ENCODE data around the gene JPH3. TPM values are rescaled to one million over a fixed set of nuclear protein-coding genes. Genes with fewer than 3 reads are reported as not detected.

JPH3 gene
- total RNA-seq, 2 donors from 2014 or later = 37.0 to 39.1 TPM

DNA sequence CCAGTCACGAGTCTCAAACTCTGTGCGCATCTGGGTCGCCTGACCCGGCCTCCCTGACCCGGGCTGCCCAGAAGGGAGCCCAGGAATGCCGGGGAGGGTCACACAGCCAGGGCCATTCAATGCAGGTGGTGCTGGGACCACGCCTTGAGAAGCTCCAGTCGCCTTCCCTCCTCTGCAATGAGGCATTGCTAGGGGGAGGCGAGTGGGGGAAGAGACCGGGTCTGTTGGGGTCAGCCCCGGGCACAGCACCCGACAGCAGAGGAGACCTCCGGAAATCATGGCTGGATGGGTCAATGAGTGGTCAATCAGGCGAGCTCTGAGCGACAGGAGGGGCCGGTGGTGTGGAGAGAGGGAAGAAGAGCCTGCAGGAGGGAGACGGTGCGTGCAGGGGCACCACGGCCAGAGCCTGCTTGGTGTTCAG, 13.3 kb downstream of the JPH3 start:
- Histone ChIP-seq H3K27ac (ENCODE audit: low read depth, low read length) (no peak overlapping the region), H3K4me1 (ENCODE audit: control insufficient read depth, insufficient read depth, low read length) (no peaks in the 10 kb centered on the region), H3K36me3 (ENCODE audit: control insufficient read depth, insufficient read depth, low read length) (no peaks in the 10 kb centered on the region), H3K4me3 (ENCODE audit: low read length) (no peak overlapping the region), H3K9ac (ENCODE audit: extremely low read depth, low read length, poor library complexity, severe bottlenecking) (no peak overlapping the region), H3K27me3 (ENCODE audit: control insufficient read depth, insufficient read depth, low read length, poor library complexity, severe bottlenecking) (no peaks in the 10 kb centered on the region), H3K9me3 (ENCODE audit: control insufficient read depth, low read length) (no peaks in the 10 kb centered on the region)
- Mint-ChIP-seq H3K9me3 (no peaks in the 10 kb centered on the region), H3K27me3 (ENCODE audit: insufficient read depth) (no peaks in the 10 kb centered on the region), H3K36me3 (ENCODE audit: low read depth) (peaks cover 5% of the 10 kb centered on the region), H3K4me3 (no peak overlapping the region), H3K4me1 (peaks cover 4% of the 10 kb centered on the region), H3K27ac (no peak overlapping the region)
- TF ChIP-seq, protein P1, sequence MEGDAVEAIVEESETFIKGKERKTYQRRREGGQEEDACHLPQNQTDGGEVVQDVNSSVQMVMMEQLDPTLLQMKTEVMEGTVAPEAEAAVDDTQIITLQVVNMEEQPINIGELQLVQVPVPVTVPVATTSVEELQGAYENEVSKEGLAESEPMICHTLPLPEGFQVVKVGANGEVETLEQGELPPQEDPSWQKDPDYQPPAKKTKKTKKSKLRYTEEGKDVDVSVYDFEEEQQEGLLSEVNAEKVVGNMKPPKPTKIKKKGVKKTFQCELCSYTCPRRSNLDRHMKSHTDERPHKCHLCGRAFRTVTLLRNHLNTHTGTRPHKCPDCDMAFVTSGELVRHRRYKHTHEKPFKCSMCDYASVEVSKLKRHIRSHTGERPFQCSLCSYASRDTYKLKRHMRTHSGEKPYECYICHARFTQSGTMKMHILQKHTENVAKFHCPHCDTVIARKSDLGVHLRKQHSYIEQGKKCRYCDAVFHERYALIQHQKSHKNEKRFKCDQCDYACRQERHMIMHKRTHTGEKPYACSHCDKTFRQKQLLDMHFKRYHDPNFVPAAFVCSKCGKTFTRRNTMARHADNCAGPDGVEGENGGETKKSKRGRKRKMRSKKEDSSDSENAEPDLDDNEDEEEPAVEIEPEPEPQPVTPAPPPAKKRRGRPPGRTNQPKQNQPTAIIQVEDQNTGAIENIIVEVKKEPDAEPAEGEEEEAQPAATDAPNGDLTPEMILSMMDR (conservative IDR thresholded peaks at IDR 0.05) = no peak
- WGBS, 2 experiments (ENCODE audit: insufficient coverage in 1 of 2, insufficient read length in 1 of 2) = 91 to 95% methylated on average over 17 to 19 of the region's 19 CpGs
- DNase-seq = no peak

DNA sequence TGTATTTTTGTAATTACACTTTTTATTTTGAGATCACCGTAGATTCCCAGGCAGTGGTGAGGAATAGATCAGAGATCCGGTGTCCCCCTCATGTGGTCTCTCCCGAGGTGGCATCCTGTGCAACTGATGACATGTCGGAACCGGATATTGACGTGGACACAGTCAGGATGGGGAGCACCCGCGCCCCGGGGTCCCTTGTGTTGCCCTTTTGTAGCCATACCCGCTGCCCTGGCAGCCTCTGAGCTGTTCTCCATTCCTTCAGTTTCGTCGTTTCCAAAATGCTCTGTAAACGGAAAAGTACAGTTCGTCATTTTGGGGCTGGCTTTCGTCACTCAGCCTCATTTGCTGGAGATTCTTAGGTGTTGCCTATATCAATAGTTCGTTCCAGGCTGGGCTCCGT, 14.2 kb downstream of the JPH3 start:
- no peaks in the 10 kb centered on the region for H3K9me3 Mint-ChIP-seq
- TF ChIP-seq, protein P1 (conservative IDR thresholded peaks at IDR 0.05) = no peak
- H3K36me3 ChIP-seq (ENCODE audit: control insufficient read depth, insufficient read depth, low read length) = no peaks in the 10 kb centered on the region
- H3K4me3 Mint-ChIP-seq = no peak overlapping the region
- H3K9ac ChIP-seq (ENCODE audit: extremely low read depth, low read length, poor library complexity, severe bottlenecking) = no peak overlapping the region
- H3K27ac Mint-ChIP-seq = no peak overlapping the region
- H3K27me3 ChIP-seq (ENCODE audit: control insufficient read depth, insufficient read depth, low read length, poor library complexity, severe bottlenecking) = no peaks in the 10 kb centered on the region
- no peak for DNase-seq
- H3K4me1 Mint-ChIP-seq = peaks cover 4% of the 10 kb centered on the region
- H3K4me3 ChIP-seq (ENCODE audit: low read length) = no peak overlapping the region
- 87 to 90% methylated on average over 17 of the region's 17 CpGs for WGBS, 2 experiments (ENCODE audit: insufficient coverage in 1 of 2, insufficient read length in 1 of 2)
- no peaks in the 10 kb centered on the region for H3K4me1 ChIP-seq (ENCODE audit: control insufficient read depth, insufficient read depth, low read length)
- no peaks in the 10 kb centered on the region for H3K9me3 ChIP-seq (ENCODE audit: control insufficient read depth, low read length)
- no peaks in the 10 kb centered on the region for H3K27me3 Mint-ChIP-seq (ENCODE audit: insufficient read depth)
- H3K27ac ChIP-seq (ENCODE audit: low read depth, low read length) = no peak overlapping the region
- H3K36me3 Mint-ChIP-seq (ENCODE audit: low read depth) = peaks cover 5% of the 10 kb centered on the region

- H3K4me3 Mint-ChIP-seq = no peak overlapping the region
- no peaks in the 10 kb centered on the region for H3K27me3 Mint-ChIP-seq (ENCODE audit: insufficient read depth)
- WGBS, 2 experiments (ENCODE audit: insufficient coverage in 1 of 2, insufficient read length in 1 of 2) = 95 to 97% methylated on average over 9 to 12 of the region's 12 CpGs
These were observed 15.9 kb downstream of the JPH3 start for GRCh38 chr16:87618216-87618615.

More at GRCh38 chr16:87618216-87618615, 15.9 kb downstream of the JPH3 start:
- H3K4me1 ChIP-seq (ENCODE audit: control insufficient read depth, insufficient read depth, low read length) = no peaks in the 10 kb centered on the region
- no peak overlapping the region for H3K27ac ChIP-seq (ENCODE audit: low read depth, low read length)
- Mint-ChIP-seq H3K27ac (no peak overlapping the region), H3K4me1 (peaks cover 4% of the 10 kb centered on the region), H3K9me3 (no peaks in the 10 kb centered on the region), H3K36me3 (ENCODE audit: low read depth) (peaks cover 5% of the 10 kb centered on the region)
- H3K27me3 ChIP-seq (ENCODE audit: control insufficient read depth, insufficient read depth, low read length, poor library complexity, severe bottlenecking) = no peaks in the 10 kb centered on the region
- DNase-seq = no peak
- no peak overlapping the region for H3K9ac ChIP-seq (ENCODE audit: extremely low read depth, low read length, poor library complexity, severe bottlenecking)
- H3K9me3 ChIP-seq (ENCODE audit: control insufficient read depth, low read length) = no peaks in the 10 kb centered on the region
- TF ChIP-seq, protein P1 (conservative IDR thresholded peaks at IDR 0.05) = no peak
- H3K4me3 ChIP-seq (ENCODE audit: low read length) = no peak overlapping the region
- no peaks in the 10 kb centered on the region for H3K36me3 ChIP-seq (ENCODE audit: control insufficient read depth, insufficient read depth, low read length)

Data from endodermal cell (in vitro differentiated cells).